Astrocyte of the spinal cord (primary cell): Measurements from ENCODE around the gene TDRD3.

Experiments
- DNase-seq: peaks from one replicate; pipeline ENCODE4 v3.0.0; 2011; ENCODE audit warnings: low read depth, low spot score
- H3K4me3 ChIP-seq: 2 replicates; pipeline ENCODE4 v1.5.1; 2011; ENCODE audit warnings: low read depth, mild to moderate bottlenecking, low read length, moderate library complexity
- in situ Hi-C: cut with HindIII; loops from 2 replicates; pipeline ENCODE4 v1.10.0; 2017; ENCODE audit warnings: low sequenced_read_pairs
- TF ChIP-seq, protein P1 (sequence below): IDR thresholded peaks from 2 replicates; pipeline ENCODE4 v1.5.1; 2012; ENCODE audit warnings: low read depth, mild to moderate bottlenecking, low read length, inconsistent platforms

The TDRD3 gene

DNA sequence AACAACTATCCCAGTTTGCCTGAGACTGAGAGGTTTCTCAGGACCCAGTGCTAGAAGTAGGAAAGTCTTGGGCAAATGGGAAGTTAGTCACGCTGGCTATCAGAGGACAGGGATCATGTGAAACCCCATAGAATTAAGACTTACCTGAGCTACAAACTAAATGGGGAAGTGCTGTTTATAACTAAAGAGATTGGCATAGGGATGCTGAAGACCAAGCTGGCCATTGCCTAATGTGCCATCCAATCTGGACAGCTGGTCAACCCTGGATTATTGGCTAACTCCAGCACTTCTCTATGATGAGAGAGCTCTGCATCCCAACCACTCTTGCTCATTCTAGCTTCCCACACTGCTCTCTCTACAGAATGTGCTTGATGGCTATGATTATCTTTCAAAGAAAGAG is 216.1 kb downstream of the TDRD3 start:
- TF ChIP-seq, protein P1, sequence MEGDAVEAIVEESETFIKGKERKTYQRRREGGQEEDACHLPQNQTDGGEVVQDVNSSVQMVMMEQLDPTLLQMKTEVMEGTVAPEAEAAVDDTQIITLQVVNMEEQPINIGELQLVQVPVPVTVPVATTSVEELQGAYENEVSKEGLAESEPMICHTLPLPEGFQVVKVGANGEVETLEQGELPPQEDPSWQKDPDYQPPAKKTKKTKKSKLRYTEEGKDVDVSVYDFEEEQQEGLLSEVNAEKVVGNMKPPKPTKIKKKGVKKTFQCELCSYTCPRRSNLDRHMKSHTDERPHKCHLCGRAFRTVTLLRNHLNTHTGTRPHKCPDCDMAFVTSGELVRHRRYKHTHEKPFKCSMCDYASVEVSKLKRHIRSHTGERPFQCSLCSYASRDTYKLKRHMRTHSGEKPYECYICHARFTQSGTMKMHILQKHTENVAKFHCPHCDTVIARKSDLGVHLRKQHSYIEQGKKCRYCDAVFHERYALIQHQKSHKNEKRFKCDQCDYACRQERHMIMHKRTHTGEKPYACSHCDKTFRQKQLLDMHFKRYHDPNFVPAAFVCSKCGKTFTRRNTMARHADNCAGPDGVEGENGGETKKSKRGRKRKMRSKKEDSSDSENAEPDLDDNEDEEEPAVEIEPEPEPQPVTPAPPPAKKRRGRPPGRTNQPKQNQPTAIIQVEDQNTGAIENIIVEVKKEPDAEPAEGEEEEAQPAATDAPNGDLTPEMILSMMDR, result no peak
- no peak overlapping the region for H3K4me3 ChIP-seq
- DNase-seq, result no peak
- in situ Hi-C loops, result no loop called here

DNA sequence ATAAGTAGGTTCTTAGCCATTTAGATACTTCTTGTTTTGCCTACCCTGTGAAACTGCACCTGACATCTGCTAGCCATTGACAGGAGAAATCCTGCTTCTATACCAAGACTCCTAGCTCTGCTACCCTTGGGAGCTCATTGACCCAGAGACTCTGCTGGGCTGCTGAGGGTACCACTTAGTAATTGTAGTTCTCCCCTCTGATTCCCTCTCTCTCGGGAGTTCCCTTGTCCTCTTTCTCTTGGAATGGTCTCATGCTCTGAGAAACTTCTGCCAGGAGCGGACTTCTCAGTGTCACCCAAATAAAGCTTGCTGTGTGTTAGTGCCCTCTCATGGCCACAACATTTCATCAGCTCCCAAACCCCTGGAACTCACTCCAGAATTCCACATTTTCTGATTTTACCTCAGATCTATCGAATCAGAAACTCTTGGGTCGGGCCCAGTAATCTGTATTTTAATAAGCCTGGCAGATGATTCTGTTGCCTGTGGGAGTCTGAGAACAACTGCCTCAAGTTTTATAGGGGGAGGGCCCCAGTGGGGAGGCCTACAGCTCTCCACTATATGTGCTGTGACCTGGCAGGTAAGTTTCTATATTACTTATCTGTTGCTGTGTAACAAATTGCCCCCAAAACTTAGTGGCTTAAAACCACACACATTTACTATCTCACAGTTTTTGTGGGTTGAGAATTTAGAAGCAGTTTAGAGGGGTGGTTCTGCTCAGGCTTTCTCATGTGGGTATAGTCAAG is 221.1 kb downstream of the TDRD3 start:
- TF ChIP-seq, protein P1, result peak; percentile 69
- DNase-seq, result peak; percentile 62
- in situ Hi-C loops, result no loop called here
- no peak overlapping the region for H3K4me3 ChIP-seq

DNA sequence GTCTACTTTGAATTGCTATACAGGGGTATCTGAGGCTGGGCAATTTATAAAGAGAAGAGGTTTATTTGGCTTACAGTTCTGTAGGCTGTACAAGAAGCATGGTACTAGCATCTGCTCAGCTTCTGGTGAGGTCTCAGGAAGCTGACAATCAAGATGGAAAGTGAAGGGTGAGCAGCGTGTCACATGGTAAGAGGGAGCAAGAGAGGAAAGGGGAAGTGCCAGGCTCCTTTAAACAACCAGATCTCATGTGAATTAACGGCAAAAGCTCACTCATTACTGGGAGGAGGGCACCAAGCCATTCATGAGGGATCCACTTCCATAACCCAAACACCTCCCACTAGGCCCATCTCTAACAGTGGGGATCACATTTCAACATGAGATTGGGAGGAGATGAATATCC is 222.4 kb downstream of the TDRD3 start:
- in situ Hi-C loops, result no loop called here
- no peak overlapping the region for H3K4me3 ChIP-seq
- no peak for DNase-seq
- TF ChIP-seq, protein P1, result no peak

DNA sequence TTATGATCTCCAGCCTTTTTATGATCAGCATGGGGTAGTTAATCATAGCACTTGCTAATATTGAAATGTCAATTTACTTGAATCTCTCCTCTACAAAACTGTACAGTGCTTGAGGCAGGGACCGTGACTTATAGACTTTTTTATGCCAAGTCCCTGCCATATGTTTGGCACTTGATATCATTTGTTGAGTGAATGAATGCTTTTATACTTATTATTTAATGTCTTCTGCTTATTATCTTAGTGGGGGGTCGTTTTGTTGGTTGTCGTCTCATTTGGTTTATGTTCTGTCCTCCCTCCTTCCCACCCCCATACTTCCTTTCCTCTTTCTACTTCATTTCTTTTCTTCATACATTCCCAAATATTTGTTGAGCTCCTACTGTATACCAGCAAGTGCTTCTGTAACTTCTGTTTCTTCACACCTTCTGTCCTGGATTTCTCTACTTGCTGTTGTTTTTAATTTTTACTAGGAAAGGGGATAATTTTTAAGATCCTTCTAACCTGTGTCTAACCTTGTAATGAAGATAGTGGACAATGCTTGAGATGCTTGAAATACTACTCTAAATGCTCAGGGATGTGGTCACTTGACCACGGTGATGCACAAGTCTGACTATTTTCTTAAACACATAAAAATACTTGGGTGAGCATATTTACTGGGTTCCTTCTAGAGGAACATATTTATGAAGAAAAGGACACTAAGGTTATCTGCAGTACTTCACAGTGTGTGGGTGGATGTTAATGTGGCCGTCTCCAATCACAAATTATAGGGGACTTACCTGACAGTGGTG is 223.8 kb downstream of the TDRD3 start:
- no peak overlapping the region for H3K4me3 ChIP-seq
- DNase-seq, result peak; percentile 35
- TF ChIP-seq, protein P1, result no peak
- in situ Hi-C loops, result no loop called here

DNA sequence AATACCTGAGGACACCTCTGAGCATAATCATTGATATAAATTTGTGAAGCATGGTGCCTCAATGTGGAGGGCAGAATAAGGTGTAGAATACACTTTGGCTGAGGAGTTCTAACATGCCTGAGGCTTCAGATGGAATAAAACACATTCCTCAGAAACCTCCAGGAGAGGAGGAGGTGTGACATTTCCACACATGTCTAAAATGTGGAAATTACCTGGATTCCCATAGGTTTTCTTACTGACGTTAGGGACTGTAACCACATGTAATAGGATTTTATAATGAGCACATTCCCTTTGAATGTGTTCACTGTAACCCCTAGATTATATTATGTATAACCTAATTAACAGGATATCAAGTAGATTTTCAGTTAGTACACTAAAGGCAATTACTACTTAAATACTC is 226.1 kb downstream of the TDRD3 start:
- H3K4me3 ChIP-seq, result no peak overlapping the region
- TF ChIP-seq, protein P1, result no peak
- in situ Hi-C loops, result no loop called here
- DNase-seq, result no peak
